SK-N-MC (cell line): Measurements from ENCODE around the gene TNFRSF8.

Experiments used
- EZH2 ChIP-seq: fragments of 200-600 bp; sonication (generic); IDR thresholded peaks from one replicate; pipeline ENCODE4 v1.6.1; 2017; ENCODE audit warnings: antibody characterized with exemption
- FOXP2 ChIP-seq: optimal IDR thresholded peaks from 2 replicates; pipeline ENCODE3; 2011; ENCODE audit warnings: mild to moderate bottlenecking, moderate library complexity; ENCODE audit not compliant: insufficient read depth; ENCODE audit errors: extremely low read length, control extremely low read depth
- POLR2AphosphoS5 ChIP-seq: IDR thresholded peaks from 2 replicates; pipeline ENCODE4 v1.6.1; 2012; ENCODE audit warnings: mild to moderate bottlenecking, low read depth, low read length, borderline replicate concordance

- TF ChIP-seq POLR2AphosphoS5: no peak
- no peak for TF ChIP-seq EZH2
- no peak for TF ChIP-seq FOXP2
These were observed 123.0 kb downstream of the TNFRSF8 start for GRCh38 chr1:12185918-12186678.
